Measurements from ENCODE around the gene SPN.

Gene SPN

DNA sequence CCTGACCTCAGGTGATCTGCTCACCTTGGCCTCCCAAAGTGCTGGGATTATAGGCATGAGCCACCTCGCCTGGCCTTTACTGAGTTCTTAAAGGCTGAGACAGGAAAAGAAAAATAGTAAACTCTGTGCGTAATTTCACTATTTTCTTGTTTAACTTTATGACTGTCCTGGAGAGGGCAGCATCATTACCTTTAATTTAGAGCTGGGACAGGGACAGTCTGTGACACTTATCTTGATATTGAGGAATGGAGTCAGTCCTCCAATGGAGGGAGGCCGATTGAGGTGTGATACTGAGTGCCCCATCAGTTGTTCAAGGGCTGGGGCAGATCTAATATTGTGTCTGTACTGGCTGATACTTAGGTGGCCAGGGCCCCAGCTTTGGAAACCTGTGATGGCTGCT, 21.5 kb upstream of the SPN start:
- no peak overlapping the region for H3K4me3 ChIP-seq (ENCODE audit: low read length)
- DNase-seq (ENCODE audit: low read depth) = no peak
- TF ChIP-seq, protein P1, sequence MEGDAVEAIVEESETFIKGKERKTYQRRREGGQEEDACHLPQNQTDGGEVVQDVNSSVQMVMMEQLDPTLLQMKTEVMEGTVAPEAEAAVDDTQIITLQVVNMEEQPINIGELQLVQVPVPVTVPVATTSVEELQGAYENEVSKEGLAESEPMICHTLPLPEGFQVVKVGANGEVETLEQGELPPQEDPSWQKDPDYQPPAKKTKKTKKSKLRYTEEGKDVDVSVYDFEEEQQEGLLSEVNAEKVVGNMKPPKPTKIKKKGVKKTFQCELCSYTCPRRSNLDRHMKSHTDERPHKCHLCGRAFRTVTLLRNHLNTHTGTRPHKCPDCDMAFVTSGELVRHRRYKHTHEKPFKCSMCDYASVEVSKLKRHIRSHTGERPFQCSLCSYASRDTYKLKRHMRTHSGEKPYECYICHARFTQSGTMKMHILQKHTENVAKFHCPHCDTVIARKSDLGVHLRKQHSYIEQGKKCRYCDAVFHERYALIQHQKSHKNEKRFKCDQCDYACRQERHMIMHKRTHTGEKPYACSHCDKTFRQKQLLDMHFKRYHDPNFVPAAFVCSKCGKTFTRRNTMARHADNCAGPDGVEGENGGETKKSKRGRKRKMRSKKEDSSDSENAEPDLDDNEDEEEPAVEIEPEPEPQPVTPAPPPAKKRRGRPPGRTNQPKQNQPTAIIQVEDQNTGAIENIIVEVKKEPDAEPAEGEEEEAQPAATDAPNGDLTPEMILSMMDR (conservative IDR thresholded peaks at IDR 0.05; ENCODE audit: low read depth, low read length) = peak; percentile 5

- H3K4me3 ChIP-seq (ENCODE audit: low read length) = no peak overlapping the region
- TF ChIP-seq, protein P1 (conservative IDR thresholded peaks at IDR 0.05; ENCODE audit: low read depth, low read length) = no peak
- DNase-seq (ENCODE audit: low read depth) = no peak
These were observed 19.5 kb upstream of the SPN start for GRCh38 chr16:29643596-29643995.

GRCh38 chr16:29644338-29644857, 18.6 kb upstream of the SPN start:
- no peak overlapping the region for H3K4me3 ChIP-seq (ENCODE audit: low read length)
- TF ChIP-seq, protein P1 (conservative IDR thresholded peaks at IDR 0.05; ENCODE audit: low read depth, low read length) = no peak
- DNase-seq (ENCODE audit: low read depth) = no peak

GRCh38 chr16:29644973-29645693, 17.9 kb upstream of the SPN start:
- no peak overlapping the region for H3K4me3 ChIP-seq (ENCODE audit: low read length)
- no peak for DNase-seq (ENCODE audit: low read depth)
- TF ChIP-seq, protein P1 (conservative IDR thresholded peaks at IDR 0.05; ENCODE audit: low read depth, low read length) = no peak

- no peak for DNase-seq (ENCODE audit: low read depth)
- TF ChIP-seq, protein P1 (conservative IDR thresholded peaks at IDR 0.05; ENCODE audit: low read depth, low read length) = no peak
- H3K4me3 ChIP-seq (ENCODE audit: low read length) = no peak overlapping the region
These were observed 17.3 kb upstream of the SPN start for GRCh38 chr16:29645694-29646187.

DNA sequence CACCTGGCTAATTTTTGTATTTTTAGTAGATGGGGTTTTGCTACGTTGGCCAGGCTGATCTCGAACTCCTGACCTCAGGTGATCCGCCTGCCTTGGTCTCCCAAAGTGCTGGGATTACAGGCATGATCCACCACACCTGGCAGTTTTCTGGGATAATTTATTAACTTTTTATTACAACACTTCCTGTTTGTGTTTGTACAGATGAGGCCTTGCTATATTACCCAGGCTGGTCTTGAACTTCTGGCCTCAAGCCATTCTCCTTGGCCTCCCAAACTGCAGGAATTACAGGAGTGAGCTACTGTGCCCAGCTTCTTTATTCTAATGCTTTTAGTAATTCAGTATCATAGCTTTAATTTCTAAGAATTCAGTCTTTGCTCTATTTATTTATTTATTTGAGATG, 16.1 kb upstream of the SPN start:
- DNase-seq (ENCODE audit: low read depth) = no peak
- no peak overlapping the region for H3K4me3 ChIP-seq (ENCODE audit: low read length)
- TF ChIP-seq, protein P1 (conservative IDR thresholded peaks at IDR 0.05; ENCODE audit: low read depth, low read length) = no peak

Measured in retinal pigment epithelial cell (primary cell).